Measurements from ENCODE around the gene CFAP300.

CFAP300 gene

GRCh38 chr11:102026217-102026616, 21.0 kb upstream of the CFAP300 start:
- Histone ChIP-seq H3K23ac (ENCODE audit: low read length) (no peak overlapping the region), H3K79me1 (ENCODE audit: low read length) (no peaks in the 10 kb centered on the region), H3K9ac (ENCODE audit: low read length) (no peak overlapping the region), H2BK120ac (ENCODE audit: low read depth, low read length) (no peak overlapping the region), H3K4me2 (ENCODE audit: low read length) (no peak overlapping the region), H4K5ac (ENCODE audit: low read length) (no peak overlapping the region), H3K4me3 (ENCODE audit: low read length) (no peak overlapping the region), H3K27me3 (ENCODE audit: insufficient read depth, low read length, poor library complexity) (no peaks in the 10 kb centered on the region), H4K8ac (ENCODE audit: low read depth, low read length) (no peak overlapping the region), H3K18ac (ENCODE audit: low read length) (no peak overlapping the region), H3K27ac (ENCODE audit: low read depth, low read length) (no peak overlapping the region), H3K79me2 (ENCODE audit: control insufficient read depth, insufficient read depth, low read length) (no peaks in the 10 kb centered on the region), H2BK15ac (replicated peaks; ENCODE audit: low read depth) (no peak overlapping the region), H2AK5ac (ENCODE audit: low read length) (no peak overlapping the region), H3K4me1 (ENCODE audit: control insufficient read depth, low read depth, low read length) (peaks cover 1% of the 10 kb centered on the region), H2BK5ac (ENCODE audit: low read length) (no peak overlapping the region), H3K56ac (ENCODE audit: low read length) (no peak overlapping the region), H3K36me3 (ENCODE audit: control insufficient read depth, insufficient read depth, low read length) (no peaks in the 10 kb centered on the region), H3K4ac (ENCODE audit: low read depth, low read length) (no peak overlapping the region)
- WGBS (ENCODE audit: extremely low coverage, insufficient coverage, low lambda C conversion rate) = no CpG with 5 or more reads among the region's 4 CpGs
- DNase-seq = no peak

- no peak overlapping the region for H2BK15ac ChIP-seq (replicated peaks; ENCODE audit: low read depth)
- H2BK120ac ChIP-seq (ENCODE audit: low read depth, low read length) = no peak overlapping the region
- no peak overlapping the region for H3K23ac ChIP-seq (ENCODE audit: low read length)
- H3K4me2 ChIP-seq (ENCODE audit: low read length) = no peak overlapping the region
- WGBS (ENCODE audit: extremely low coverage, insufficient coverage, low lambda C conversion rate) = no CpG with 5 or more reads among the region's 2 CpGs
- no peak overlapping the region for H2BK5ac ChIP-seq (ENCODE audit: low read length)
- no peak for DNase-seq
- H3K4me3 ChIP-seq (ENCODE audit: low read length) = no peak overlapping the region
- H3K79me2 ChIP-seq (ENCODE audit: control insufficient read depth, insufficient read depth, low read length) = no peaks in the 10 kb centered on the region
- no peaks in the 10 kb centered on the region for H3K79me1 ChIP-seq (ENCODE audit: low read length)
- H3K9ac ChIP-seq (ENCODE audit: low read length) = no peak overlapping the region
- no peak overlapping the region for H3K4ac ChIP-seq (ENCODE audit: low read depth, low read length)
- H2AK5ac ChIP-seq (ENCODE audit: low read length) = no peak overlapping the region
- H3K18ac ChIP-seq (ENCODE audit: low read length) = no peak overlapping the region
- no peak overlapping the region for H4K8ac ChIP-seq (ENCODE audit: low read depth, low read length)
- H3K4me1 ChIP-seq (ENCODE audit: control insufficient read depth, low read depth, low read length) = peaks cover 1% of the 10 kb centered on the region
- H3K36me3 ChIP-seq (ENCODE audit: control insufficient read depth, insufficient read depth, low read length) = no peaks in the 10 kb centered on the region
- no peak overlapping the region for H3K27ac ChIP-seq (ENCODE audit: low read depth, low read length)
- H3K27me3 ChIP-seq (ENCODE audit: insufficient read depth, low read length, poor library complexity) = no peaks in the 10 kb centered on the region
- no peak overlapping the region for H3K56ac ChIP-seq (ENCODE audit: low read length)
- H4K5ac ChIP-seq (ENCODE audit: low read length) = no peak overlapping the region
These were observed 20.3 kb upstream of the CFAP300 start for GRCh38 chr11:102026959-102027358.

GRCh38 chr11:102036757-102037156, 10.5 kb upstream of the CFAP300 start:
- Histone ChIP-seq H3K79me1 (ENCODE audit: low read length) (no peaks in the 10 kb centered on the region), H3K9ac (ENCODE audit: low read length) (no peak overlapping the region), H3K4me2 (ENCODE audit: low read length) (no peak overlapping the region), H3K23ac (ENCODE audit: low read length) (no peak overlapping the region), H2AK5ac (ENCODE audit: low read length) (no peak overlapping the region), H2BK15ac (replicated peaks; ENCODE audit: low read depth) (no peak overlapping the region), H3K4ac (ENCODE audit: low read depth, low read length) (no peak overlapping the region), H3K18ac (ENCODE audit: low read length) (no peak overlapping the region), H3K56ac (ENCODE audit: low read length) (no peak overlapping the region), H3K27ac (ENCODE audit: low read depth, low read length) (no peak overlapping the region), H3K4me1 (ENCODE audit: control insufficient read depth, low read depth, low read length) (no peaks in the 10 kb centered on the region), H4K8ac (ENCODE audit: low read depth, low read length) (no peak overlapping the region), H2BK120ac (ENCODE audit: low read depth, low read length) (no peak overlapping the region), H4K5ac (ENCODE audit: low read length) (no peak overlapping the region), H3K4me3 (ENCODE audit: low read length) (no peak overlapping the region), H3K27me3 (ENCODE audit: insufficient read depth, low read length, poor library complexity) (no peaks in the 10 kb centered on the region), H3K36me3 (ENCODE audit: control insufficient read depth, insufficient read depth, low read length) (no peaks in the 10 kb centered on the region), H2BK5ac (ENCODE audit: low read length) (no peak overlapping the region), H3K79me2 (ENCODE audit: control insufficient read depth, insufficient read depth, low read length) (no peaks in the 10 kb centered on the region)
- no CpG with 5 or more reads among the region's 1 CpG for WGBS (ENCODE audit: extremely low coverage, insufficient coverage, low lambda C conversion rate)
- no peak for DNase-seq

DNA sequence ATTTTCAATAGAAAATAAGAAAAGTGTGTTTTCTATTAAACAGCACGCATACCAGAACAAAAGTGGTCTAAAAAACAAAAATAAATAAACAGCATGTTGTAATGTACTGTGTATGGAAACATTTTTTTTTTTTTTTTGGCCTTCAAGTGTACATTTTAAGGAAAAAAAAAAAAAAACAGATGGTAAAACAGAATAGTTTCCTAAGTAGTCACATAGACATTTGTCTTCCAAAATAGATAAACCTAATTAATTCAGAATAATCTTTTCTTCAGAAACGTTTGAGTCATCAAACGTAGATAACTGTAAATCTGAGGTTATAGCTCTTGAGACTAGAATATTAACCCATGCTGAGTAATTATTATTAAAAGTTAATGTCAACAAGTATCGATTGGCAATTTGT, 396 bp upstream of the CFAP300 start:
- peak overlapping the region; percentile 49 for H3K4me3 ChIP-seq (ENCODE audit: low read length)
- no peak overlapping the region for H2BK5ac ChIP-seq (ENCODE audit: low read length)
- no peak overlapping the region for H4K5ac ChIP-seq (ENCODE audit: low read length)
- no peaks in the 10 kb centered on the region for H3K4me1 ChIP-seq (ENCODE audit: control insufficient read depth, low read depth, low read length)
- no peak overlapping the region for H2BK120ac ChIP-seq (ENCODE audit: low read depth, low read length)
- DNase-seq = no peak
- no peak overlapping the region for H2AK5ac ChIP-seq (ENCODE audit: low read length)
- no peak overlapping the region for H4K8ac ChIP-seq (ENCODE audit: low read depth, low read length)
- peak overlapping the region; percentile 63 for H3K9ac ChIP-seq (ENCODE audit: low read length)
- H3K4me2 ChIP-seq (ENCODE audit: low read length) = peak overlapping the region; percentile 71
- H3K36me3 ChIP-seq (ENCODE audit: control insufficient read depth, insufficient read depth, low read length) = no peaks in the 10 kb centered on the region
- no peak overlapping the region for H3K27ac ChIP-seq (ENCODE audit: low read depth, low read length)
- no peak overlapping the region for H3K18ac ChIP-seq (ENCODE audit: low read length)
- H3K79me2 ChIP-seq (ENCODE audit: control insufficient read depth, insufficient read depth, low read length) = no peaks in the 10 kb centered on the region
- H3K79me1 ChIP-seq (ENCODE audit: low read length) = no peaks in the 10 kb centered on the region
- no CpG with 5 or more reads among the region's 4 CpGs for WGBS (ENCODE audit: extremely low coverage, insufficient coverage, low lambda C conversion rate)
- H3K23ac ChIP-seq (ENCODE audit: low read length) = no peak overlapping the region
- no peak overlapping the region for H3K4ac ChIP-seq (ENCODE audit: low read depth, low read length)
- peak overlapping the region; percentile 74 for H3K56ac ChIP-seq (ENCODE audit: low read length)
- H3K27me3 ChIP-seq (ENCODE audit: insufficient read depth, low read length, poor library complexity) = no peaks in the 10 kb centered on the region
- no peak overlapping the region for H2BK15ac ChIP-seq (replicated peaks; ENCODE audit: low read depth)

DNA sequence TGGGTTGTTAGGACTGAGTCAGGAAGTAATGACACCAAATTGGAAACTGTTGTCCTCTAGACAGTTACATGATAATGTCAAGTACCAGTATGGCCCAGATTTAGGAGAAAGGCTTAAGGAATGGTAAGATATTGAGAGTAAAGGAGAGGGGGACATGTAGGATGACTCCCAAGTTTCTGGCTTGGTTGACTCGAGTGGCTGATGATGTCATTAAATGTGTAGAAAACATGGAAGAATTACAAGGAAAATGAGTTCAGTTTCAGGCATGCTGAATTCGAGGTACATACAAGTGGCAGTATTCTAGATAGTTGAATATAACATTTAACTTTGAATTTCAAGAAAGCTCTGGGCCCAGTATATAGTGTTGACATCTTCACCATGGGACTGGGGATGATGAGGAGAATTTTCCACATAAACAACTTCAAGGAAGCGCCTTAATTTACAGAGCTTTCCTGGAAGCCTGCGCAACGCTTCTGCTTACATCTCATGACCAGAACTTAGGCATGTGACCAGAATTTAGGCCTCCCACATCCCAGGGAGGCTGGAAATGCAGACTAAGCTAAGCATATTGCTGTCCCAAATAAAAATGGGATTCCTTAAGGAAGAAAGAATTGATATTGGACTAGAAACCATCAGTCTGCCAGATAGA, 3.8 kb downstream of the CFAP300 start:
- Histone ChIP-seq H3K36me3 (ENCODE audit: control insufficient read depth, insufficient read depth, low read length) (no peaks in the 10 kb centered on the region), H3K79me1 (ENCODE audit: low read length) (no peaks in the 10 kb centered on the region), H3K9ac (ENCODE audit: low read length) (no peak overlapping the region), H2BK15ac (replicated peaks; ENCODE audit: low read depth) (no peak overlapping the region), H4K8ac (ENCODE audit: low read depth, low read length) (no peak overlapping the region), H2AK5ac (ENCODE audit: low read length) (no peak overlapping the region), H3K18ac (ENCODE audit: low read length) (no peak overlapping the region), H3K23ac (ENCODE audit: low read length) (no peak overlapping the region), H4K5ac (ENCODE audit: low read length) (no peak overlapping the region), H3K27ac (ENCODE audit: low read depth, low read length) (no peak overlapping the region), H3K4me1 (ENCODE audit: control insufficient read depth, low read depth, low read length) (no peaks in the 10 kb centered on the region), H2BK120ac (ENCODE audit: low read depth, low read length) (no peak overlapping the region), H3K79me2 (ENCODE audit: control insufficient read depth, insufficient read depth, low read length) (no peaks in the 10 kb centered on the region), H2BK5ac (ENCODE audit: low read length) (no peak overlapping the region), H3K4me2 (ENCODE audit: low read length) (no peak overlapping the region), H3K56ac (ENCODE audit: low read length) (no peak overlapping the region), H3K27me3 (ENCODE audit: insufficient read depth, low read length, poor library complexity) (no peaks in the 10 kb centered on the region), H3K4me3 (ENCODE audit: low read length) (no peak overlapping the region), H3K4ac (ENCODE audit: low read depth, low read length) (no peak overlapping the region)
- WGBS (ENCODE audit: extremely low coverage, insufficient coverage, low lambda C conversion rate) = no CpG with 5 or more reads among the region's 5 CpGs
- DNase-seq = no peak

GRCh38 chr11:102061276-102061675, 14.0 kb downstream of the CFAP300 start:
- Histone ChIP-seq H2BK120ac (ENCODE audit: low read depth, low read length) (no peak overlapping the region), H3K56ac (ENCODE audit: low read length) (no peak overlapping the region), H3K4ac (ENCODE audit: low read depth, low read length) (no peak overlapping the region), H3K23ac (ENCODE audit: low read length) (no peak overlapping the region), H3K4me3 (ENCODE audit: low read length) (no peak overlapping the region), H3K36me3 (ENCODE audit: control insufficient read depth, insufficient read depth, low read length) (no peaks in the 10 kb centered on the region), H2AK5ac (ENCODE audit: low read length) (no peak overlapping the region), H3K18ac (ENCODE audit: low read length) (no peak overlapping the region), H2BK5ac (ENCODE audit: low read length) (no peak overlapping the region), H3K79me2 (ENCODE audit: control insufficient read depth, insufficient read depth, low read length) (no peaks in the 10 kb centered on the region), H3K4me2 (ENCODE audit: low read length) (no peak overlapping the region), H2BK15ac (replicated peaks; ENCODE audit: low read depth) (no peak overlapping the region), H3K4me1 (ENCODE audit: control insufficient read depth, low read depth, low read length) (no peaks in the 10 kb centered on the region), H3K79me1 (ENCODE audit: low read length) (no peaks in the 10 kb centered on the region), H4K8ac (ENCODE audit: low read depth, low read length) (no peak overlapping the region), H3K27ac (ENCODE audit: low read depth, low read length) (no peak overlapping the region), H3K27me3 (ENCODE audit: insufficient read depth, low read length, poor library complexity) (no peaks in the 10 kb centered on the region), H3K9ac (ENCODE audit: low read length) (no peak overlapping the region), H4K5ac (ENCODE audit: low read length) (no peak overlapping the region)
- DNase-seq = peak; percentile 22
- WGBS (ENCODE audit: extremely low coverage, insufficient coverage, low lambda C conversion rate) = no CpG with 5 or more reads among the region's 2 CpGs
